Left lung (tissue), 10 donors: ENCODE results near the gene SEPTIN5. TPM values are rescaled to one million over a fixed set of nuclear protein-coding genes. Genes with fewer than 3 reads are reported as not detected.
"Not testable (repeated sequence)": the region's sequence is repeated elsewhere in the genome, so short reads cannot be mapped to it uniquely, and the experiment has no call there.

Source experiments
- ATAC-seq: fragments of 200-7000 bp; cut with Tn5 transposase; one replicate; pipeline ENCODE4 v1.9.1; 2020; ENCODE audit warnings: moderate library complexity
- DNase-seq, 4 donors: peaks; one replicate each; pipeline ENCODE4 v3.0.0-alpha.2; 2013 to 2020
- H3K27ac ChIP-seq, 2 donors: fragments of 200-600 bp; sonication (generic) in 1 of 2; one replicate each; pipeline versions ENCODE4 v1.5.0 to v1.8.0; 2020 to 2021
- H3K27me3 ChIP-seq, 2 donors: fragments of 200-600 bp; sonication (generic) in 1 of 2; one replicate each; pipeline versions ENCODE4 v1.5.0 to v1.8.0; 2020 to 2021
- H3K36me3 ChIP-seq, 2 donors: fragments of 200-600 bp; sonication (generic) in 1 of 2; one replicate each; pipeline versions ENCODE4 v1.5.0 to v1.8.0; 2020 to 2021
- H3K4me1 ChIP-seq, 2 donors: fragments of 200-600 bp; one replicate each; pipeline ENCODE4 v1.8.0; 2021
- H3K4me3 ChIP-seq, 2 donors: fragments of 200-600 bp; sonication (generic) in 1 of 2; one replicate each; pipeline versions ENCODE4 v1.5.0 to v1.8.0; 2020 to 2021; ENCODE audit warnings: mild to moderate bottlenecking in 1 of 2
- H3K9me3 ChIP-seq, 2 donors: fragments of 200-600 bp; sonication (generic) in 1 of 2; one replicate each; pipeline versions ENCODE4 v1.5.0 to v1.8.0; 2020 to 2021
- CTCF ChIP-seq, 2 donors: fragments of 200-600 bp; sonication (generic) in 1 of 2; IDR thresholded peaks; one replicate each; pipeline versions ENCODE4 v1.5.0 to v1.8.0; 2021; ENCODE audit warnings: antibody characterized with exemption in 2 of 2
- intact Hi-C, 2 donors: fragments of 100-400 bp; cut with DNase I; formaldehyde crosslinking; loops; one replicate each; pipeline versions ENCODE4 v1.11.2 to v1.14.2; 2022
- polyA plus RNA-seq, 6 donors: library from polyadenylated mRNA; unstranded; fragments of 120-200 nt; gene quantifications; one replicate each; pipeline ENCODE4 v1.2.1, GENCODE V29; 2013; ENCODE audit not compliant: insufficient read length in 6 of 6
- total RNA-seq, 2 donors: library from RNA; stranded (reverse); fragmentation: NEBNext Ultra II Directional; extraction: Animal tissue kit (Norgen Biotek cat#: 25700); gene quantifications; one replicate each; pipeline ENCODE4 v1.2.1, GENCODE V29; 2021
- donor health status: DM: no; HTN: yes; CAD: no.
- donor health status: DM: no; HTN: no; CAD: no.

Gene SEPTIN5
- total and polyA plus RNA-seq, 8 donors = 14.6 to 80.0 (median 63.0) TPM

GRCh38 chr22:19723232-19723982 lies 9.1 kb downstream of the SEPTIN5 start, which contains the start of gene GP1BB:
Gene GP1BB, plus strand, starts transcription at chr22:19723539. Its CDS starts 31 bp downstream, at chr22:19723570.
- peaks cover 9 to 26% of the 10 kb centered on the region in 2 donors for H3K4me1 ChIP-seq
- H3K36me3 ChIP-seq = peaks cover 0 to 26% of the 10 kb centered on the region in 2 donors
- no peak within 1 kb of the TSS for H3K27ac ChIP-seq
- DNase-seq (no peak), ATAC-seq (peak; percentile 77)
- no peaks in the 10 kb centered on the region for H3K9me3 ChIP-seq
- peaks cover 24 to 73% of the 10 kb centered on the region in 2 donors for H3K27me3 ChIP-seq
- intact Hi-C loops = no loop called here
- peak within 1 kb of the TSS in 1 of 2 donors; percentile 0 for H3K4me3 ChIP-seq
- no peak for TF ChIP-seq CTCF (IDR thresholded peaks at IDR 0.05)

- intact Hi-C loops = no loop called here
- Histone ChIP-seq H3K4me3 (peak overlapping the region in 1 of 2 donors; percentile 0), H3K27me3 (peaks cover 16 to 65% of the 10 kb centered on the region in 2 donors), H3K9me3 (no peaks in the 10 kb centered on the region), H3K27ac (no peak overlapping the region), H3K36me3 (peaks cover 0 to 26% of the 10 kb centered on the region in 2 donors), H3K4me1 (peaks cover 5 to 18% of the 10 kb centered on the region in 2 donors)
- no peak for TF ChIP-seq CTCF (IDR thresholded peaks at IDR 0.05)
- ATAC-seq = peak; percentile 31
- DNase-seq = no peak
Measured at GRCh38 chr22:19723983-19724827, 9.9 kb downstream of the SEPTIN5 start.

- ATAC-seq (no peak), DNase-seq (no peak)
- intact Hi-C loops = no loop called here
- H3K27ac ChIP-seq = no peak overlapping the region
- peaks cover 0 to 23% of the 10 kb centered on the region in 2 donors for H3K36me3 ChIP-seq
- H3K27me3 ChIP-seq = peaks cover 15 to 56% of the 10 kb centered on the region in 2 donors
- peaks cover 5 to 18% of the 10 kb centered on the region in 2 donors for H3K4me1 ChIP-seq
- no peaks in the 10 kb centered on the region for H3K9me3 ChIP-seq
- TF ChIP-seq CTCF (IDR thresholded peaks at IDR 0.05) = no peak
- H3K4me3 ChIP-seq = no peak overlapping the region
Measured at GRCh38 chr22:19724927-19725661, 10.8 kb downstream of the SEPTIN5 start.

- DNase-seq, H3K4me3 ChIP-seq, ATAC-seq, H3K9me3 ChIP-seq, H3K27ac ChIP-seq, intact Hi-C loops: not testable (repeated sequence)
- peaks cover 15 to 48% of the 10 kb centered on the region in 2 donors for H3K27me3 ChIP-seq
- peaks cover 5 to 18% of the 10 kb centered on the region in 2 donors for H3K4me1 ChIP-seq
- H3K36me3 ChIP-seq = peaks cover 0 to 13% of the 10 kb centered on the region in 2 donors
Measured at GRCh38 chr22:19726064-19726788, 11.9 kb downstream of the SEPTIN5 start.
